NOMO-1 treated with DMSO at 0.1 percent for 48 hours (cell line): Measurements from ENCODE around the gene INTS1.

Experiments used
- DNase-seq: peaks from one replicate; lab custom pipeline; 2025; ENCODE audit not compliant: unreplicated experiment; lab: John Stamatoyannopoulos, UW

The INTS1 gene

DNA sequence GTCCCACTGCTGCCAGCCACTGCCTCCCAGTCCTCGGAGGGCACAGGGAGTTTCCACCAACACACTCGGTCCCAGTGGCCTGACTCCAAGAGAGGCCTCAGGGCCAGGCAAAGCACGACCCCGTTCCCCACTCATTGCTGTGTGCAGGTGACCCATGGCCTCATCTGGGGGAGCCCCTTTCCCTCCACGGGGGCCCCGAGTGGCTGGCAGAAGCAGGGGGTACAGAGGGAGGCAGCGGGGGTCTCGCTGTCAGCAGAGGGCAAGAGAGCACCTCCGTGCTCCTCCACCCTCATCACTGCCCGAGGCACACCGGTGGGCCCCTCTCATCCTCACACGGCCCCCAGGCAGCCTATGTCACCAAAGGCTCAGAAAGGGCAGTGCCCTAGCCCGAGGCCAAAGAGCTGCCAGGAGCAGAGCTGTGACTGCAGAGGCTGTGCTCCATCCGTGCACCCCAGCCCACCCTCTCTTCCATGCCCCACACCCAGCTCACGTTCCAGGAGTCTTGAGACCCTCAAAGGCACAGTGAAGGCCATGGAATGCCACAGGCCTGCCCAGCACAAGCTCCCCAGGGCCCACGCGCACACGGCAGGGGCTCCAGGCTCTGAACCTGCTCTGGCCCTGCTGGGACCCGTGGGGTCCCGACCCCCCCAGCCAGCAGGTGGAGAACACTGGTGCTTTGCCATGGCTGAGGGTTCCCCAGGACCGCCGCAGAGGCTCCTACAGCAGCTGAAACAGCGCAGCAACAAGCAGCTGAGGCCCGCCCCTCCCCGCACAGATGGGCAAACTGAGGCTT, 70.9 kb downstream of the INTS1 start:
- DNase-seq, result no peak

DNA sequence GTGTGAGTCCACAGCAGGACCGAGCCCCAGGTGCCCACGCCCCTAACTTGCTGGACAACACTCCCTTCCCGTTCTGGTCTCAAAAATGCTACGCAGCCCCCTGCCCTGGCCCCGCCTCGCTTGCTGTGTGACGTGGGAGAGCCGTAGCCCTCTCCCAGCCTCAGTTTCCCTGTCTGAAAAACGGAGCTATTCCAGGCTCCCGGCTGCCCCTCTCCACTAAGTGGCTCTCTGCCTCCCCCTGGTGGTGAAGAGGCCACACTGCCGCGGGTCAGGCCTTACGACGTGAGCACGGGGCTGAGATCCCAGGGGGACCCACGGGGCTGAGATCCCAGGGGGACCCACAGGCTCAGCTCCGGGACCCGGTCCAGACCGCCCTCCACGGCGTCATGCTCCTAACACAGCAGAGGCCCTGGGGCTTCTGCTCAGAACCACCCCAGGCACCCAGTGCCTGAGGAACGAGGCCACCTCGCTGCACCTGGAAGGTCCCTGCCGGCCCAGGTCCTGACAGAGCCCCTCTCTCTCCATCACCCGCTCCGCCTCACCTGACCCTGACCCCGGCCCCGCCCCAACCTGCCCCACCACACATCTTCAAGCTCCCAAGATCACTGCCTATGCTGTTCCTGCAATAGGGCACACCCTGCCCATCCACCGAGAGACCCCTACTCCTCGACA, 71.6 kb downstream of the INTS1 start:
- DNase-seq, result peak; percentile 33

GRCh38 chr7:1431634-1432380, 72.4 kb downstream of the INTS1 start:
- DNase-seq, result no peak

- DNase-seq, result no peak
These were observed 73.0 kb downstream of the INTS1 start for GRCh38 chr7:1431226-1431625.

DNA sequence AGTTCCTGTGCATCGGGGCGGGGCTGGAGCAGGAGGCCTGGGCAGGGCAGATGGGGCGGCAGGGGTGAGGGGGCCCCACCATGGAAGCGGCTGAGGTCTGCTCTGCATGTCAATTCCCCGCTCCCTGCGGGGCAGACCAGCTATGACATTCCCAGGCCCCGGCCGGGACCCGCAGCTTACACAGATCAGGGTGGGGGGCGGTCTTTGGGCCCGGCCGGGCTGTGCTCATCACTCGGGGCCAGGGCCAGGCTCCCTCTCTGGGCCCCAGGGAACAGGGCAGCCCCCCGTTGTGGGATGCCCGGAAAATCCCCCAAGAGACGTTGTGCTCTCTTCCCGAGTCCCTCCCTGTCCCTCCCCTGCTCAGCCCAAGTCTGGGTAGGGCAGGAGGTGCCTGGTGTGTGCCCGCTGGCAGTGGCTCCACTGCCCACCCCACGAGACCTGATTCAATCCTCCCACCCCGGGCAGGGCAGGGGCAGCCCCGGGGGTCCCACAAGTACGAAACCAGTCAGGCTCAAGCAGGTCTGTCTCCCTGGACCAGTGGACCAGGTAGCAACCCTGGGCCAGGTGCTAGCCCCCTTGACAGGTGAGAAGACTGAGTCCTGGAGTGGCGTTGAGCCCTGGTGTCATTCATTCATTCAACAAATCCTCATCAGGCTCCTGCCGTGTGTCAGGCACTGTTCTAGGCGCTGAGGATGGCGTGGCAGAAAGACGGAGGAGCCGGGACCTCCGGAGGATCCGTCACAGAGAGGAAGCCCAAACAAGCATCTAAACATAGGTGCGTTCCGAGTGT, 73.9 kb downstream of the INTS1 start:
- no peak for DNase-seq

DNA sequence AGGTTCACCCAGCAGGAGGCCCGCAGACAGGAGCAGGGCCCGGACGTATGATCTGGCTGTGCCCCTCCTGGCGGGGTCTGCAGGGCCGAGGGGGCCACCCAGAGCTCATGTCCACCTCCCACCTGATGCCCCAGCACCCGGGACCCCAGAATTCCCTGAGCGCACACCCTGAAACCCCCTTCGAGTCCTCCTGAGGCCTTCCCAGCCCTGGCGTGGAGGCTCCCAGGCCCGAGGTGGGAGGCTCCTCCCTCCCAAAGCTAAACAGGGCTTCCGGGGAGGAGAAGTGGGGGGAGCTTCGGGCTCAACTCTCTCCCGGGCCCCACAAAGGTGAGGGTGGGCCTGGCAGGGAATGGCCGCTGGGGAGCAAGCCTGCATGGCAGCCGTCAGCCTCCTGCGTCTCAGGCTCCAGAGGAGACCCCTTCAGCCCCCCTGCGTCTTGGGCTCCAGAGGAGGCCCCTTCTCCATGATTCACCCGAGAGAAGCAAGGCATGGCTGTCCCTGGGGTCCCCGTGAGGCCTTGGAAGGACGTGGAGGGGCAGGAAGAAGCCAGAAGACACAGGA, 75.2 kb downstream of the INTS1 start:
- DNase-seq, result no peak

DNA sequence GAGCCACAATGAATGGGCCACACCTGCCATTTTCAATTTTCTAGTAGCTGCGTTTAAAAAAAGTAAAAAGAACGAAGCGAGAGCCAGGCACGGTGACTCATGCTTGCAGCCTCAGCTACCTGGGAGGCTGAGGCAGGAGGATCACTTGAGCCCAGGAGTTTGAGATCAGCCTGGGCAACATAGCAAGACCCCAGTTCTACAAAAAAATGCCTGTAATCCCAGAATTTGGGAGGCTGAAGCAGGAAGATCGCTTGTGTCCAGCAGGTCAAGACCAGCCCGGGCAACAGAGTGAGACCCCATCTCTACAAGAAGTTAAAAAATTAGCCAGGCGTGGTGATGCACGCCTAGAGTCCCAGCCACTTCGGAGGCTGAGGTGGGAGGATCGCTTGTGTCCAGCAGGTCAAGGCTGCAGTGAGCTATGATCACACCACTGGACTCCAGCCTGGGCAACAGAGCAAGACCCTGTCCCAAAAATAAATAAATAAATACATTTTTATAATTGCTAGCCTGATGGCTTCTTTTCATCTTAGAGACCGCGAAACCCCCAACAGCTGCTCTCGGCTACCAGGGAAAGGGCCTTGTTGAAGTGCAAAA, 77.0 kb downstream of the INTS1 start:
- no peak for DNase-seq

- no peak for DNase-seq
These were observed 77.7 kb downstream of the INTS1 start for GRCh38 chr7:1426474-1426873.

GRCh38 chr7:1425292-1426136, 78.7 kb downstream of the INTS1 start:
- no peak for DNase-seq

DNA sequence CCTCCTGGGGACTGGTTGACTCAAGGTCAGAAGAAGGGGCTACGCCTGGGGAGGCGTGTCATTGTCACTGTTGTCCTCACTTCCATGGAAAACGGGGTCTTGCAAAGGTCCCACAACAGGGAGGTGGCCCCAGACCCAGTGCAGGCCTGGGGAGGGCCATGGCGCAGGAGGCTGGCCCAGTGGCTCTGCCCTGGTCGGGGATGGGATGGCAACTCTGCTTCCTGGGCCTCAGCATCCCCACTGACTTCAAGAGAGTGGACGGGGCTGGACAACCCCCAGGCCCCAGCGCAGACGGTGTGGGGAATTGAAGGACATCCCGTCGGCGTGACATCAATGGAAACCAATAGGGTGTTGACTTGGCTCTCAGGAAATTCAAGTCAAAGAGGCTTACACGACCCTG, 80.1 kb downstream of the INTS1 start:
- DNase-seq, result no peak

- DNase-seq, result no peak
These were observed 80.9 kb downstream of the INTS1 start for GRCh38 chr7:1423264-1423811.

GRCh38 chr7:1422512-1423263, 81.5 kb downstream of the INTS1 start:
- DNase-seq, result no peak

DNA sequence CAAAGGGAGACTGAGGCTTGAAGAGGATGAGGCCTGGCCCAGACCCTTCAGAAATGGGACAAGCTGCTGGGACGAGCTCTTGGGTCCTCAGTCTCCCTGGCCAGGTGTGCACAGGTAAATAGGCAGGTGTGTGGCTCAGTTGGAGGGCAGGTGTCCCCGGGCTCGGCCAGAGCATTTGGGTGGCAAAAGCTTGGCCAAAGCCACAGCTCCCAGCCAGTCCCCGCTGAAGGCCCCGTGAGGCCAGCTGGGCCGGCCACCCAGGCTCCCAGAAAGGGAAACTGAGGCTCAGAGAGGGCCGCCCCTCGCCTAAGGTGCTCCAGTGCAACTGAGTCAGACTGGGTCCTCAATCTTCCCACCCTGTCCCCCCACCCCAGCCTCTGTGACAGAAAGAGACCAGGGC, 82.2 kb downstream of the INTS1 start:
- no peak for DNase-seq

- no peak for DNase-seq
These were observed 83.0 kb downstream of the INTS1 start for GRCh38 chr7:1421020-1421790.
